ENCODE measurements around the gene INPP5J.
"Not testable (repeated sequence)": the region's sequence is repeated elsewhere in the genome, so short reads cannot be mapped to it uniquely, and the experiment has no call there.

The INPP5J gene

GRCh38 chr22:31122532-31123291, at the start of gene INPP5J:
INPP5J (plus strand) TSS chr22:31122966; CDS start chr22:31123015, 49 bp downstream.
- DNase-seq (ENCODE audit: low spot score) = no peak

- not testable (repeated sequence) for DNase-seq (ENCODE audit: low spot score)
Measured at GRCh38 chr22:31073125-31073524, 49.6 kb upstream of the INPP5J start.

DNA sequence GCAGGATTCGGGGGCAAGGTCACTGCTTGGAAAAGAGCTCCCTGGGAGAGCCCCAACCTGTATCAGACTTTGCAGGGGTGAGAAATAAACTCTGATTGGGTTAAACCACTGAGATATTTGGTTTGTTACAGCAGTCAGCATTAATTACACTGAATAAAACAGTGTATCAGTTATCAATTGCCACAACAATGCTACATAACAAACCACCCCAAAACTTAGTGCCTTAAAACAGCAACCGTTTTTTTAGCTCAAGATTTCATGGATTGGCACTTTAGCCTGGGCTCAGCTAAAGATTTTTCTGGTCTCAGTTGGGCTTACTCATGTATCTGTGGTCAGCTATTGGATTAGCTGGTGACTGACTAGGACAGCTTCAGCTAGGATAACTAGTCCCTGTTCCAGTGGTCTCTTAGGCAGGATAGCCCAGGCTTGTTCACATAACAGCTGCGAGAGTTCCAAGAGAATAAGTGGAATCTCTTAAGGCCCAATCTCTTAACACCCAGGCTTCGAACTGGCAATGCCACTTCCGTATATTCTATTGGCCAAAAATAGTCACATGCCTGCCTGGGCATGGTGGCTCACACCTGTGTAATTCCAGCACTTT, 49.1 kb upstream of the INPP5J start:
- DNase-seq (ENCODE audit: low spot score) = not testable (repeated sequence)

GRCh38 chr22:31075961-31076360, 46.8 kb upstream of the INPP5J start:
- DNase-seq (ENCODE audit: low spot score) = no peak

DNA sequence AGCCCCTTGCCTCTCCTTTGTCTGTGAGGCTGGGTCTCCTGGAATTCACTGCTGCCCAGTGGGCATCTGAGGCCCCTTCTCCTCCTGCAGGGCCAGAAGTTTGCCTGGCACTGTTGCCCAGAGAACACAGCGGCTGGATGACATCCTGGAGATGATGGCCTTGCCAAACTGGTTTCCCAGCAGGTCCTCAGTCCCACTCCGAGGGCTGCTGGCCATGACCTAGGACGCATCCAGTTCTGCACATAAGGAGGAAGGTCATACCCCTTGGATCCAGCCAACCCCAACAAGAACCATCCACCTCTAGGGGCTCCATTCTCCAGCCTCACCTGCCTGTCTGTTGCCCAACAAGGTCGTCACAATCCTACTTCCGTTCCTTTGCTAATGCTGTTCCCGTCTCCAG, 45.1 kb upstream of the INPP5J start:
- no peak for DNase-seq (ENCODE audit: low spot score)

- not testable (repeated sequence) for DNase-seq (ENCODE audit: low spot score)
Measured at GRCh38 chr22:31078389-31078788, 44.4 kb upstream of the INPP5J start.

DNA sequence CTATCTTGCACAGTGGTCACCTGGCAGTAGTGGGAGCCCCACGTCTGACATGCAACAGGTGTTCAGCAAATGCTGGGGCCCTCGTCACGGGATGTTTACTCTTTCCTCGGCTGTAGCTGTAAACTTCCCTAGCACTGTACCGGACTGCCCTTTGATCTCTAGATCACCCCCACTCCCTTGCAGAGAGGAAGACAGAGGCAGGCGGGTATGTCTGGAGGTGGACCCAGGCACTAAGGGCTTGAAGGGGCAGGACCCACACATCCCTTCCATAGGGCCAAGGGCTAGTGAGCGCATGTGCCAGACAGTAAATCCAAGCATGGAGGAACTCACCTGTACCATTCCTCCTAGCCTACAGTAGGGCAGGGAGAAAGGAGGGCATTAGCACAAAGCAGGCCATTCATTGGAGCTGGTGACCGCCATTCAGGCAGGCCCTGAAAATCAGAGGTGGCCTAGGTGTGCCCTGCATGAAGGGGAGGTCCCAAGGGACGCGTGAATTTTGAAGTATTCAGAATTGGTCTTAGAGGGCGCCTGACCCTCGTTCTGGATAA, 43.6 kb upstream of the INPP5J start:
- DNase-seq (ENCODE audit: low spot score) = no peak

DNA sequence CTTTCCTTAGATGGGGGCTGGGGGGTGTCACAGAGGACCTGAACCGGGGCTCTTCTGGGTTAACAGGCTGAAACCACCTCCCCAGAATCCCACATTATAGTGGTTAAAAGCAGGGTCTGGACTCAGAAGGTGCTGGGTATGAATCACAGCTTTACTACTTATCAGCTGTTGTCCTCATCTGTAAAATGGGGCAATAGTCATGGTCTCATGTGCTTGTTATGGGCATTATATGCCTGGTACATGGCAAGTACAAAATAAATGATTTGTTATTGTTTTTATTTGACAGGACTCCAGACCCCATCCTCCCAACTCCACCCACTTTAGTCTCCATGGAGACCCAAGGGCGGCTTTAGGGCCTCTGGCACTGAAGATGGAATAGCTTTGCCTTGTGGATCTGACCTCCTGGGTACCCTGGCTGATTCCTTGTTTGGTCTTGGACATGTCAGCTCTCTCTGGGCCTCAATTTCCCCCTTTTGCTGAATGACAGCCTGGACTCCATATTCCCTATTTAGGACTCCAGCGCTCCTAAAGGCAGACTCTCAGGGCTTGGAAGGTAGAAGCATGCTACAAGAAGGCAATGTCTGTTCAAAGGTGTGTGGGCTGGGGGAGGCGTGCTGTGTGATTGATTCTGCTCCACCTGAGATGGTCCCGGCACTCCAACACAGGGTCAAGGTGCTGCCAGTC, 42.5 kb upstream of the INPP5J start:
- DNase-seq (ENCODE audit: low spot score) = no peak

DNA sequence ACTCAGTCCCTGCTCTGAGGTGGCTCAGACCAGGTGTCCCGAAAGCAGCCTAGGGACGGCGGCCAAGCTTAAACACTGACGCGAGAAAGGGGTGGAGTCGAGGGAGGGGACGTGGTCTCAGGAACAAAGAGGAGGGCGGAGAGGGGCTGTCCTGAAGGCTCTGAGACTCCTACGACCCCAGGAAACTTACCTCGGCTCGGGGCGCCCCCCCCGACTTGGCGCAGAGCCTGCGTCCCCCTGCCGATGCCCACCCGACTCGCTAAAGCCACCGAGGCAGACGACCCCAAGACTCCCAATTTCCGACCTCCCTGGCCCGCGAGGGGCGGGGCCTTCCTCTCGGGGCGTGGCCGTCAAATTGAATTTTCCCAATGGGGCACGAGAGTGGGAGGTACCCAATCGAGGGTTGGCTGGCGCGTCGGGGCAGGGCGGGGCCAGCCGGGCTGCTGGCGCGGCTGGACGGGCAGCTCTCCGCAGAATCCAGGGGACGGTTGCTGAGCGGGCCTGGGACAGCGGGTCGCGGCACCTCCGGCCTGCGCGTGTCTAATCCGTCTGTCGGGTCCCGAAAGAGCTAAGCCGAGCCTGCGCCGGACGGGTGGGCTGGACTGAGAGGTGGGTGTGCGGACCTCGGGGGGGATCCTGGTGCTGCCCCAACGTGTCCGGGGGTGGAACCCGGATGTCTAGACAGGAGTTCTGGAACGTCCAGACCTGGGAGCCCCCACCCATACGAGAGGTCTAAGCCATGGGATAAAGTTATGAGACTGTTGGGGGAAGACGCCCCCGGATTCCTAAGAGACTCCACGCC, 41.7 kb upstream of the INPP5J start, which contains the start of gene SMTN:
TSS of gene SMTN (plus strand) at position 471 of the 802 bp plus-strand sequence. CDS start 1,941 bp downstream, outside the sequence.
- DNase-seq (ENCODE audit: low spot score) = peak; percentile 71

DNA sequence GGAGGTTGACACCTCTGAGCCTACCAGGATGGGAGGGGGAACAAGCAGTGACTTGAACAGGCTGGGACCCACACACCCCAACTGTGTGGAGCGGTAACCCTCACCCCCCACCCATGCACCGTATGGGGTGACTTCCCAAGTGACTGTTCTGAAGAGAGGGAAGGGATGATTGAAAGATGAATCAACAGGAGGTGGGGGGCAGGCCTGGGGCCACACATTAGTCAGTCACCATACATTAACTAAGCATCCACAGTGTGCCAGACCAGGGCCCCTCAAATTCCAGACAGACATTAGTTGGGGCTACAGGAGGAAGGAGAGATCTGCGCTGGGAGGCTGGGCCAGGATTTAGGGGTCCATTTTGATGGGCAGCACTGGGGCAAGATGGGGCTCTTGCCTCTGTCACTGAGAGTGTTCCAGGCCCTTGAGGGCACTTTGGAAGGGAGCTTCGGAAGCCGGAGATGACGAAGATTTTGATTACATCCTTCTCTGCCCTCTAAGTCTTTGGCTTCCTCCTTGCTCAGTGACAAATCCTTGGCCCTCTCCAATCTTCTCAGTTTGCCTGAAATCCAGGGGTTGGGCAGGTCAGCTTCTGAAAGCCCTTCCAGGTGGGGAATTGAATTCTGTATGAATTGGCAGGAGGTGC, 40.7 kb upstream of the INPP5J start:
- no peak for DNase-seq (ENCODE audit: low spot score)

DNA sequence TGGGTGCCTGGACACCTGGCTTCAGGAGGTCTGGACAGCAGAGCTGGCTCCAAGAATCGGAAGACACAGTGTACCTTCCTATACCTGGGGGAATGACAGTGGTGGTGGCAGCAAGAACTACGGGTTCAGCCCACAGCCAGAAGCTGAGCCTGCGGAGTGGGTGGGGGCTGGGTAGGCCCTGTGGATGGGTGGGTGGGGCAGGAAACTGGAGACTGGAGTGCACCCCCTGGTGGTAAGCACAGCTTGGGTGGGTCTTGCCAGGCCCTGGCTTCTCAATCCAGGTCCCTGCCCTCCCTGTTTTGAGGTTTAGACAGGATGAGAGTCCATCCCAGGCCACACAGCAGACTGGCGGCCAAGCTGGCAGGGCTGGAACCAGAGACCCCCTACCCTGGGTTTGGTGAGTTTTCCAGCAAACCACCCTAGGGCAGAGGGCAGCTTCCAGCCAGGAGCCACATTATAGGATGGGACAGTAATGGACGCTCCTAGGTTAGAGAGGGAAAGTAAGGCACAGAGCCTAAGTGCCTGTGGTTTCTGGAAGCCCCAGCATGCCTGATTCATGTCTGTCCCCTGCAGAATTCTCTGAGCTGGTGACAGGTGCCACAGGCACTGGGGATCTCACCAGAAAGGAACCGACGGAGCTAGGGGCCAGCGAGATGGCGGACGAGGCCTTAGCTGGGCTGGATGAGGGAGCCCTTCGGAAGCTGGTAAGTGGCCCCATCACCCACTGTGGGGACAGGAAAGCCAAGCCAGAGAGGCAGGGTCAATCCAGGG, 40.0 kb upstream of the INPP5J start:
- no peak for DNase-seq (ENCODE audit: low spot score)

- DNase-seq (ENCODE audit: low spot score) = no peak
Measured at GRCh38 chr22:31083377-31083768, 39.4 kb upstream of the INPP5J start.

- DNase-seq (ENCODE audit: low spot score) = no peak
Measured at GRCh38 chr22:31083923-31084810, 38.6 kb upstream of the INPP5J start.

- DNase-seq (ENCODE audit: low spot score) = peak; percentile 86
Measured at GRCh38 chr22:31084811-31085492, 37.8 kb upstream of the INPP5J start.

GRCh38 chr22:31085493-31085824, 37.3 kb upstream of the INPP5J start:
- peak; percentile 90 for DNase-seq (ENCODE audit: low spot score)

GRCh38 chr22:31085928-31086327, 36.8 kb upstream of the INPP5J start:
- DNase-seq (ENCODE audit: low spot score) = no peak

- DNase-seq (ENCODE audit: low spot score) = no peak
Measured at GRCh38 chr22:31086703-31087330, 35.9 kb upstream of the INPP5J start.

GRCh38 chr22:31087744-31088215, 35.0 kb upstream of the INPP5J start:
- no peak for DNase-seq (ENCODE audit: low spot score)
